Sciatic nerve (tissue), 2 donors: ENCODE results near the gene SEZ6L2. TPM values are rescaled to one million over a fixed set of nuclear protein-coding genes. Genes with fewer than 3 reads are reported as not detected.
A peak's percentile ranks its signal among the peaks of the same experiment; 100 is the strongest.
"Not testable (repeated sequence)": the region's sequence is repeated elsewhere in the genome, so short reads cannot be mapped to it uniquely, and the experiment has no call there.

ENCODE experiments used
- ATAC-seq: fragments of 200-7000 bp; cut with Tn5 transposase; one replicate; pipeline ENCODE4 v1.9.1; 2020; ENCODE audit warnings: mild to moderate bottlenecking, moderate library complexity
- DNase-seq: peaks from one replicate; pipeline ENCODE4 v3.0.0-alpha.2; 2020; ENCODE audit warnings: low spot score
- intact Hi-C: fragments of 100-400 bp; cut with DNase I; formaldehyde crosslinking; loops from one replicate; pipeline ENCODE4 v1.14.2; 2022
- total RNA-seq: library from RNA; stranded (reverse); fragmentation: NEBNext Ultra II Directional; extraction: Animal tissue kit (Norgen Biotek cat#: 25700); gene quantifications from one replicate; pipeline ENCODE4 v1.2.1, GENCODE V29; 2021
- donor health status: DM: no; HTN: no; CAD: no.
- donor health status: DM: no; HTN: no; CAD: no.

SEZ6L2 gene
- total RNA-seq, 1 donor from 2014 or later: 3.1 TPM

DNA sequence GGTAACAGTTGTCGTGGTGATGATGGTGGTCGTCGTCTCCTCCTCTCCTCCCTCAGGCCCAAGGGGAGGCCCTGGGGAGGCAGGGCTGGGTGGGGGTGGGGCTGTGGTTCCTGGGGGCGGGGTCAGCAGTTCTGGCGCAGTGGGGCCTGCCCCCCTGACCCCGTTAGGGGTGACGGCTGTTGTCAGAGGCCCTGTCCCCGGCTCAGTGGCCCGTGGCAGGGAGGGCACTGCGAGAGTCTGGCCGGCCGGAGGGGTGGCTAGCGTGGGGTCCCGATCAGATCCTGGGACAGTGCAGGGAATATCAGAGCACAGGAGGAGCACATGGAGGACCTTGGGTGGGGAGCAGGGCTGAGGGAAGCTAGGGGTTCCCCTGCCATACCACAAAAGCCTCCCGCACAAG, 2.5 kb downstream of the SEZ6L2 start:
- ATAC-seq: no peak
- no peak for DNase-seq
- intact Hi-C loops: no loop called here

DNA sequence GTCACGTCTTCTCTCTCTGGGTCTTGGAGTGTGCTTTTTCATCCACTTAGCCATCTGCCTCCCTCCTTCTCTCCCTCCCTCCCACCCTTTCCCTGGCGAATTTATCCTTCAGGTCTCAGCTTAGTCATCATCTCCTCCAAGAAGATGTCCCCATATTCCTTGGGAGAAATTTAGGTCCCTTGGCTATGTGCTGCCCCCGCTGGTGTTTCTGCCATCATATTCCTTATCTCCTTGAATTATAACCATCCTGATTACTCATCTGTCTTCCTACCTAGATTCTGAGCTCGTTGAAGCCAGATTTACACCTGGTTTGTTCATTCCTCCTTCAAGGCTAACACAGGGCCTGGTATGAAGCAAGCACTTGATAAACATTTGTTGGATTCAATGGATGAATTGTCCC, 5.0 kb downstream of the SEZ6L2 start:
- DNase-seq: no peak
- intact Hi-C loops: no loop called here
- no peak for ATAC-seq

DNA sequence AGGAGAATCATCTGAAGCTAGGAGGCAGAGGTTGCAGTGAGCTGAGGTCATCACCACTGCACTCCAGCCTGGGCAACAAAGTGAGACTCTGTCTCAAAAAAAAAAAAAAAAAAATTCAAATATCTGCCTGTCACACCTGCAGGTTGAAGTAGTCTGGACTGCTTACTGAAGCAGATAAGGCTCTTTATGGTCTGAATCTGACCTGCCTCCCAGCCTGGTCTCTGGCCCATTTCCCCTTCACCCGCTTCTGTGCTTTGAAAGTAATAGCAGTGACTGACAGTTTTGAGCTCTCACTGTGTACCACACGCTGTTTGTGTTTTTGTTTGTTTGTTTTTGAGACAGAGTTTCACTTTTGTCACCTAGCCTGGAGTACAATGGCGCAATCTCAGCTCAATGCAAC, 5.8 kb downstream of the SEZ6L2 start:
- ATAC-seq: no peak
- no peak for DNase-seq
- intact Hi-C loops: no loop called here

DNA sequence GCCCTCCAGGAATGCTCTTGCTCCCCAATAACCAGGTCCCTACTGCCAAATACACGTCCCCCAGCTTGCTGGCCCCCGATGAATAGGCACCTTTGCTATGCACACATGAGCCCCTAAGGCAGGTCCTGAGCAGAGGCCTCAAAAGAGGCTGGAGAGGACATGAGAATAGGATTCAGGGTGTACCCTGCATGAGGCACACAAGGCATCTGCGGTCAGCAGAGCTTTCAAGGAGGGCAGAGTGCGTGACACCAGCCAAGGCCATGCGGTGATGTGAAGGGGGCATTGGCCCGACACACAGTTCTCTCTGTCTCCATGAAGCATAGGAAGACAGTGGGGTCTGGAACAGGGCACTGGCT, 6.9 kb downstream of the SEZ6L2 start:
- ATAC-seq (no peak), DNase-seq (no peak)
- intact Hi-C loops: no loop called here

DNA sequence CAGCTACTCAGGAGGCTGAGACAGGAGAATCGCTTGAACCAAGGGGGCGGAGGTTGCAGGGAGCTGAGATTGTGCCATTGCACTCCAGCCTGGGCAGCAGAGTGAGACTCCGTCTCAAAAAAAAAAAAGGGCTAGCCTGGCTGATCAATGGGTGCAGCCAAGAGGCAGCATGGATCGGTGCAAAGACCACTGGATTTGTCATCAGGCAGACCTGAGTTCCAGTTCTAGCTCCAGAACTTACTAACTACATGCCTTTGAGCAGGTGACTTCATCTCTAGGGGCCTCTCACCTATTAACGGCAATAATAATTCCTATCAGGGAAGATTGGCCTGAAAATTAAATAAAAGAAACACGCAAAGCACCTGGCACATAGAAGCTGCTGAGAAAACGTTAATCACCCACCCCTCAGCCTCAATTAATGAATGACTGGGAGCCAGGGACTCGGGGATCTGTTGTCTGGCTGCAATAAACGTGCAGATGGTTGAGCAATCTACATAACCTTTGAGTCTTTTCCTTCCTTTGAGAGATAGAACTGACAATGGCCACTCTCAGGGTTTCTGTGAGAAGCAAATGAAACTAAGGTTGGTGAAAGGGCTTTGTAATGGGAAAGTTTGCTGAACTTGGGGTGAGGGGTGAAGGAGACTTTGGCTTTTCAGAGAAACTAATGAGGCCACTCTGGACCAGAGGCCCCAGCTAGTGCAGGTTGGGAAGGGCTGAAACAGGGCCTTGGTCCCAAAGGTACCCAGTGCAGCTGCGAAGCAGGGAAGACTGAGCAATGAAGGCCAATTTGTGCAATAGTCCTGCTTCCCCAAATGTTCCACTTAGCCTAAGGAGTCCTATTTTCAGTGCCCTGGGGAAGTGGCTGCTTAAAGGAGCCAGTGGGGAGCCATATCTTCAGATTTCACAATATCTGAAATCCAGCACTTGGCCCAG, 7.6 kb downstream of the SEZ6L2 start:
- ATAC-seq (no peak), DNase-seq (no peak)
- intact Hi-C loops: no loop called here

DNA sequence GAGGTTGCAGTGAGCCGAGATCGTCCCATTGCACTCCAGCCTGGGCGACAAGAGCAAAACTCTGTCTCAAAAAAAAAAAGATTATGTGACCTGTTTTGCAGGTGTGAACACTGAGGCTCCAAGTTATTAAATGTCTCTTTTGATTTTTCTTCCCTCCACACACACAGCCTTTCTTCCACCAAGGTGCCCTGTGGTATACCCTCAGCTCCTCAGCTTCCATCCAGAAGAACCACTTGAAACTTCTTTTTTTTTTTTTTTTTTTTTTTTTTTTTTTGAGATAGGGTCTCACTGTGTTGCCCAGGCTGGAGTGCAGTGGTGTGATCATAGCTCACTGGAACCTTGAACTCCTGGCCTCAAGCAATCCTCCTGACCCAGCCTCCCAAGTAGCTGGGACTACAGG, 10.0 kb downstream of the SEZ6L2 start:
- intact Hi-C loops, DNase-seq, ATAC-seq: not testable (repeated sequence)

DNA sequence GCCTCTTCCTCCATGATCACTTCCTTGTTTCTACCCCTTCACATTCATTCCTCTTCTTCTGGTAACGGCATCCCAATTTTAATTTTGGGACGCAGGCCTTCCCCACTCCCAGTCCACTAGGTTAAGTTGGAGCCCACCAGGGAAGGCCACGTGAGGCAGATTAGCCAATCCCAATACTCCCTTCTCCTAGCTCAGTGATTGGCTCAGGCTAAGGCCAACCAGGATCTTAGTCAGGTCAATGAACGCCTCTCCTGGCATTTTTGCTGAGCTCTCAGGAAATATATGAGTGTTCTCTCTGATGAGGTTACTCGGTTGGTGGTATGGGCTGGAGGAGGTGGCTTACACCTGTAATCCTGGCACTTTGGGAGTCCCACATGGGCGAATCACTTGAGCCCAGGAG, 15.4 kb downstream of the SEZ6L2 start:
- no peak for ATAC-seq
- DNase-seq: no peak
- intact Hi-C loops: no loop called here

DNA sequence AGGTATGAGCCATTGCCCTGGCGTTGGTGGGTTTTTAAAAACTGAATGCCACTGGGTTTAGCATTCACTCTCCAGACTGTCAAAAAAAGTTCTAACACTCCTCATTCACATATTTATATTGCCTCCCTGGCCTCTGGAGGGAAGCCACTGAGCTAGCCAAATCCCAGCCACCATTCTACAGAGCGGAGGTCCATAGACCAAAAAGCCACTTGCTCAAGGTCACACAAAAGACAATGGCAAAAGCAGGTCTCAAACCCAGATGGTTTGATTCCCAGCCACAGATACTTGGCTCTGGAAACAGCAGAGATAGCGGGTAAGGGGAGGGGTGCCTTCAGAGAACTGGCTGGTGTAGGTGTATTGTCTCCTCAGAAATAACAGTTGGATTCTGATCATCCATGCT, 18.3 kb downstream of the SEZ6L2 start:
- DNase-seq: no peak
- ATAC-seq: no peak
- intact Hi-C loops: no loop called here

DNA sequence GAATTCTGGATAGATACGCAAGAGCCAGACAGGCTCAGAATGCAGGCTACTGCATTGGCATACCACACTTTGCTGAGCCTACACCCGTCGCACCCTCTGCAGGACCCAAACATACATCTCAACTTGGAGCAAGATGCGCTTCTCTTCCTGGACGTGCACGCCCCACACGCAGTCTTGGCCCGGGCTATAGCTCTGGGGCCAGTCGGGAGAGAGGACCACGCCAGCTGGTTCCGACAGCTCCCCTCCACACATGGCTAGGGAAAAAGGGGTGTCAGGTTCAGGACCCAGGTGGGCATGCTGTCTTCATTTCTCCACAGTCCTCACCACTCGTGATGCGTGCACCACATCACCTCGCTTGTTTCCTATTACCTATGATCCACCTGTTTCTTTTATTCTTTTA, 21.2 kb downstream of the SEZ6L2 start:
- ATAC-seq (no peak), DNase-seq (no peak)
- intact Hi-C loops: no loop called here

DNA sequence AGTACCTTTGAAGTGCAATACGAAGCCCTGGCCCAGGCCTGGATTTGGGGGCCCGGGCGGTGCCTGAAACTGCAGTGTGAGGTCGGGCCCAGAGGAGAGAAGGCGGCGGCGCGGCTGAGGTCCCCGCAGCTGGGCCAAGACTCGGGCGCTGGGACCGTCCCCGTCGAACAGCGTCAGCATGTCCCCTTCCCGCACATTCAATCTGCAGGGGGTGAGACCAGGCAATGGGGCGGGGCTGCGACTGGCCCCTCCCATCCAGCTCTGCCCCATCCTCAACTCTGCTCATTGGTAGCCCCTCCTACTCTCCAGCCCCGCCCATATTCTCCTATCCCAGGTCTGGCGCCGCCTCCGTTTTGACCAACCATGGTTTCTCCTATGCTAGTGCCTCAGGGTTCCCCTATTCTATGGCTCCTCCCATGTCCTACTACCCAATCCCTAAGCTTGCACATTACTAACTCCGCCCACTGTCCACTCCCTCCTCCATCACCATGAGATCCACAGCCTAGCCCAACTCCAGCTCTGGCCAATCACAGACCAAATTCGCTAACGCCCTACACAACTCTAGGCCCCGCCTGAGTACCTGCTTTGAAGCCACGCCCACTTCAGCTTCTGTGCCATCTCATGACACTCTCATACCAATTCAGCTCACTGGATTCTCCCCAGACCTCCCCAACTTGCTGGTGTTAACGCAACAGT, 21.9 kb downstream of the SEZ6L2 start:
- ATAC-seq: peak; percentile 12
- DNase-seq: no peak
- intact Hi-C loops: no loop called here

DNA sequence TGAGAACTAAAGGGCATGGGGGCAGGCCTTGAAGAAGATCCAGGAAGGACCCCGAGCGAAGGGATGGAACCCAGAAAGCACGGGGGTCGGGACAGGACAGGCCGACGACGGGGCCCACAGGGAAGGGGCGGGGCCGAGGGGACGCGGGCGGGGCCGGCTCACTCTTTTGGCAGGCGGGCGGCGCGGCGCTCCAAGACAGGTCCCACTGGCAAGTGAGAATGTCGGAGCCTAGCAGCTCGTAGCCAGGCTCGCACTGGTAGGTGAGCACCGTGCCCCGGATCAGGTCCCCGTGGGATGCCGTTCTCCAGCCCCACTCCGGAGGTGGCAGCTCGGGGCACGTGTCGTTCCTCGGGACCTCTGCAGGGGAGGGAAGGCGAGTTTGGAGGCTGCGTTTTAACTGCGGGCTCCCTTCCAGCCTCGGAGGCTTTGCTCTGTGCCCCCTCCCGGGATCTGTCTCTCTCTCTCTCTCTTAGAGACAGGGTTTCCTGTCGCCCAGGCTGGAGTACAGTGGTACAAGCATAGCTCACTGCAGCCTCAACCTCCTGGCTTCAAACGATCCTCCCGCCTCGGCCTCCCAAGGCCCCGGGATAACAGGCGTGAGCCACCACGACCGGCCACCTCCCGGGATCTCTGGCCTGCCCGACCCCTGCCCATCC, 22.6 kb downstream of the SEZ6L2 start:
- intact Hi-C loops: no loop called here
- no peak for ATAC-seq
- no peak for DNase-seq

DNA sequence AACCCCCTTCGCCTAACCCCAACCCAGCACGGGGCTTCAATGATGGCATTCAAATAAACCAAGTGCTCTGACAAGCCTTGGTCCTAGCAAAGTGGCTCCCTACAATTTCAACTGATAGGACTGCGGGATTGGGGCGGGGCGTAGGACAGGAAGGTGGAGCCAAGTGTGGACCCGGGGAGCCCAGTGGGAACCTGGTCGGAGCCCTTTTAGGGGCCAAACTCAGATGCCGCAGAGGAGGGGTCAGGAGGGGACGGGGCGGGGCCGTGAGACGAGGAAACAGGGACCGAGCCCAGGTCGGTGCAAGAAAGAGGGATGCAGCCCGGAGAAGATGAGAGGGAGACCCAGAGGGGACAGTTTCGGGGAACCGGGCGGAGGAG, 23.1 kb downstream of the SEZ6L2 start:
- intact Hi-C loops: no loop called here
- DNase-seq (no peak), ATAC-seq (no peak)

DNA sequence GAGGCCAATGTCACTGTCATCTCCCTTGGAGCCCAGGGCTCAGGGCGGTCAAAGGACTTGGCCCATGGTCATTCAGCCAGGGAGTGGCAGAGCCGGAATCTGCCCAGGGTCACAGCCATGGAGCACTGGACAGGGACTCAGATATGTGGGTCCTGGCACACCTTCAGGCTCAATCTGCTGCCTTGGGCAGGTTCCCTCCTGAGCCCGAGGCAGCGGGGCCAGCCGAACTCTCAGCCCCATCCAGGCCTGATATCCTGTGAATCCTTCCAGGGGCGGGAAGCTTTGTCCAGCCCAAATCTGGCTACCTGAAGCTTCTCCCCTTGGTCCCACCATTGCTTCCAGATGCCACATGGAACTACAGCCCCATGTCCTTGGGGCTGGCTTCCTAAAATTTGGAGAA, 24.1 kb downstream of the SEZ6L2 start:
- intact Hi-C loops: no loop called here
- ATAC-seq (no peak), DNase-seq (no peak)

DNA sequence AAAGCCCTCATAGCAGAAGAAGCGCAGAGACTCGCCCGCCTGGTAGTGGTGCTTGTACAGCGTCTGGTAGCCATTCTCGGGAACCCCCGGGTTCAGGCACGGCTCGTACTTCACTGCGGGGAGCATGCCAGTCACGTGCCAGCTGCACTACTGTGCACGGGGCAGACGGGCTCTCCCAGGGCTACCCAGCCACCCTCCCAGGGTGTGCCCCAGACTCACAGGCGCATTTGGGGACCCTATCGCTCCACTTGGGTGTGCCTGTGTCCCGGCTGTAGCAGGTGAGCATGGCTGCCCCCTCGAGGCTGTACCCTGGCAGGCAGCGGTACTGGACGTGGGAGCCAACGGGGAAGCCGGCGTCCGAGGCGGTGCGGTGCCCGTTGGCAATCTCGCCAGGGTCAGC, 26.0 kb downstream of the SEZ6L2 start:
- DNase-seq (no peak), ATAC-seq (no peak)
- intact Hi-C loops: no loop called here

DNA sequence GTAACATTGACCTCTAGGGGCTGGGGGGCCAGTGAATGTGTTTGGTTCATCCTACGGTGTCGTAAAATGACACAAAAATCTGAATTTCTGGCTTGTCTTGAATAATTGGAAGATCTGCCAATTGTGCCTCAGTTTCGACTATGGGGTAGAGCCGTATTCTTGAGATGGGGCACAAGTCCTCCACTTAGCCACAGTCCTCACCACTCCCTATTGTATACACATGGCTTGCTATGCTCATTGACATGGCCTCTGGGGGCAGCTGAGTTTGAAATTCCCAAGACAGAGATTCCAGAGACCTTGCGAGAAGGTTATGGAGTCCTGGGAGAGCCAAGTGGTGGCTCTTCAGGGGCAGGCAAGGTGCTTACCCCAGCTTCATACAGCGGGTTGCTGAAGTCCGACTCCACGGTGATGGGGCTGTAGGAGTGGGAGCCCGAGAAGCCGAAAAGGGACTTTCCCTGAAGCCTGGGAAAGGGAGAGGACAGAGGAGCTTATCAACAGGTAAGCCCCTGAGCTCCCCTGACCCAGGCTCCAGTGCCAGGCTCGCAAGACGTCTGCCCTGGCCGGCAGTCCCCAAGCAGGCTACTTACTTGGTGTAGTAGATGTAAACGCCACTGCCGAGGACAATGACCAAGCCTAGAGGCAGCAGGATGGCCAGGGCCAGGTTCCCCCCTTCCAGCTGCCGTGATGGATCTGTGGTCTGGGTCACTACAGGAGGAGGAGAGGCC, 27.4 kb downstream of the SEZ6L2 start:
- intact Hi-C loops: no loop called here
- no peak for ATAC-seq
- no peak for DNase-seq

DNA sequence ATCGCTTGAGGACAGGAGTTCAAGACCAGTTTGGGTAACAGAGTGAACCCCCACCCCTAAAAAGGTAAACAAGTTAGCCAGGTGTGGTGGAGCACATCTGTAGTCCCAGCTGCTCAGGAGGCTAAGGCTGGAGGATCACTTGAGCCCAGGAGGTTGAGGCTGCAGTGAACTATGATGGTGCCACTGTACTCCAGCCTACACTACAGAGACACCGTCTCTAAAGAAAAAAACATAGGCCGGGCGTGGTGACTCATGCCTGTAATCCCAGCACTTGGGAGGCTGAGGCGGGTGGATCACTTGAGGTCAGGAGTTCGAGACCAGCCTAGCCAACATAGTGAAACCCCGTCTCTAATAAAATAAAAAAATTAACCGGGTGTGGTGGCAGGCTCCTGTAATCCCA, 30.3 kb downstream of the SEZ6L2 start:
- intact Hi-C loops, DNase-seq, ATAC-seq: not testable (repeated sequence)

DNA sequence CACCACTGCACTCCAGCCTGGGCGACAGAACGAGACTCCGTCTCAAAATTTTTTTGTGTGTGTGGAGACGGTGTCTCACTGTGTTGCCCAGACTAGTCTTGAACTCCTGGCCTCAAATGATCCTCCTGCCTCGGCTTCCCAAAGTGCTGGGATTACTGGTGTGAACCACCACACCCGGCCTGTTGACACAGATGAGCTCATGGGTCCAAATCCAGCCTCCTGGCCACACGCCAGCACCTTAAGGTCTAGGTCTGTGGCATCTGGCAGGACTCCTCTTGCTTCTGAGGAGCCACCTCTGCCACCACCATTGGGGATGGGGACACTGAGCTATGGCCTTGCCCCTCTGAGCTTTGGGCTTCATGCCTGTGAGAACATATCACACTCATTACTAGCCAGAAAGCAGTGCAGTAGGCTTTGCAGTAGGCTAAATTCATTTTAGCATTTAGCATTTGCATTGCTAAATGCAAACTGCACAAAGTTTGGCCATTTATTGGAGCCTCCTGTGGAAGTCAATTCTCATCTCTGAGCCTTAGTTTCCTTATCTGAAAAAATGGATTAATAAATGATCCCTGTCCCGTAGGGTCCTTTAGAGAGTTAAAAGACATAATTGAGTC, 30.8 kb downstream of the SEZ6L2 start:
- no peak for ATAC-seq
- intact Hi-C loops: no loop called here
- no peak for DNase-seq

DNA sequence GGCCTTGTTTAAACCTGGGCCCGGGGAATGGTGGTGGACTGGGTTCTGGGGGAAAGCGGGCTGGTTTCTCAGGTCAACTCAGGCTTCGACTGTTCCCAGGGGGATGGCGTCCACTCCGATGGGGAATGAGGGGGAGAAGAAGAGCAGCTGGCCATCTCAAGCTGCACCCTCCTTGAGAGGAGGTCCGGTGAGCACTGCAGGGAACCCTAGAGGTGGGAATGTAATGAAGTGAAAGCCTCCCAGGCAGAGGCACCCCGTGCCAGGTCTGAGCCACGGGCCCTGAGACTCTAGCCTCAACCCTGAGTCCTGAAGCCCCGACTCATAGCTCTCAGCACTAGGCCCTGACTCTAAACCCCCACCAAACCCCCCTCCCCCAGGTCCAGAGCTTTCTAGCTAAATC, 35.1 kb downstream of the SEZ6L2 start:
- no peak for DNase-seq
- no peak for ATAC-seq
- intact Hi-C loops: no loop called here

DNA sequence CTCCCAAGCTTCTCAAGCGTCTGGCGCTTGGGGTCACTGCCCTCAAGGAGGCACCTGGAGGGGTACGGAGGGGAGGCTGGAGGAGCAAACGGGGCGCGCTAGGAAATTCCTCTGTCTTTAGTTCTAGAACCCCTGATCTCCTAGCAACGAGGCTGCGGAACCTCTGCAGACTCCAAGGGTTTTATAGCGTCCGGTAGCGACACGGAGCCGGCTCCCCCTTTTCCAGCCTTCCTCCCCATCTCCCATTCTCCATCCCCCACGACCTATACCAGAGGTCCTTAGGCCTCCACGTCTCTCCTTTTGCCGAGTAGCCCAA, 35.7 kb downstream of the SEZ6L2 start:
- ATAC-seq: no peak
- no peak for DNase-seq
- intact Hi-C loops: no loop called here
